Right ventricle myocardium inferior (tissue), 1 donor: ENCODE measurements around the gene PLPP1. TPM values are rescaled to one million over a fixed set of nuclear protein-coding genes. Genes with fewer than 3 reads are reported as not detected.
A peak's percentile ranks its signal among the peaks of the same experiment; 100 is the strongest.

Experiments used
- ATAC-seq: fragments of 200-7000 bp; cut with Tn5 transposase; one replicate; pipeline ENCODE4 v1.9.1; 2020; ENCODE audit warnings: mild to moderate bottlenecking, moderate library complexity
- DNase-seq: peaks from one replicate; pipeline ENCODE4 v3.0.0; 2021; ENCODE audit errors: missing footprints
- intact Hi-C: fragments of 100-400 bp; cut with DNase I; formaldehyde crosslinking; loops from one replicate; pipeline ENCODE4 v1.11.0; 2022
- total RNA-seq: library from RNA; stranded (reverse); fragmentation: NEBNext Ultra II Directional; extraction: Animal tissue kit (Norgen Biotek cat#: 25700); gene quantifications from one replicate; pipeline ENCODE4 v1.2.1, GENCODE V29; 2021
- donor health status: DM: no; HTN: yes; CAD: no; lungs with severe emphysema.

The PLPP1 gene
- total RNA-seq, 1 donor from 2014 or later, result 74.1 TPM

GRCh38 chr5:55429221-55429612 is 105.5 kb downstream of the PLPP1 start:
- DNase-seq, result no peak
- intact Hi-C loops, result no loop called here
- no peak for ATAC-seq

GRCh38 chr5:55427157-55427556 is 107.6 kb downstream of the PLPP1 start:
- DNase-seq (no peak), ATAC-seq (peak; percentile 82)
- intact Hi-C loops, result no loop called here

- ATAC-seq, result no peak
- intact Hi-C loops, result no loop called here
- DNase-seq, result no peak
Observed at GRCh38 chr5:55426455-55426854, 108.3 kb downstream of the PLPP1 start.

- ATAC-seq (no peak), DNase-seq (no peak)
- intact Hi-C loops, result no loop called here
Observed at GRCh38 chr5:55421074-55421529, 113.7 kb downstream of the PLPP1 start.

DNA sequence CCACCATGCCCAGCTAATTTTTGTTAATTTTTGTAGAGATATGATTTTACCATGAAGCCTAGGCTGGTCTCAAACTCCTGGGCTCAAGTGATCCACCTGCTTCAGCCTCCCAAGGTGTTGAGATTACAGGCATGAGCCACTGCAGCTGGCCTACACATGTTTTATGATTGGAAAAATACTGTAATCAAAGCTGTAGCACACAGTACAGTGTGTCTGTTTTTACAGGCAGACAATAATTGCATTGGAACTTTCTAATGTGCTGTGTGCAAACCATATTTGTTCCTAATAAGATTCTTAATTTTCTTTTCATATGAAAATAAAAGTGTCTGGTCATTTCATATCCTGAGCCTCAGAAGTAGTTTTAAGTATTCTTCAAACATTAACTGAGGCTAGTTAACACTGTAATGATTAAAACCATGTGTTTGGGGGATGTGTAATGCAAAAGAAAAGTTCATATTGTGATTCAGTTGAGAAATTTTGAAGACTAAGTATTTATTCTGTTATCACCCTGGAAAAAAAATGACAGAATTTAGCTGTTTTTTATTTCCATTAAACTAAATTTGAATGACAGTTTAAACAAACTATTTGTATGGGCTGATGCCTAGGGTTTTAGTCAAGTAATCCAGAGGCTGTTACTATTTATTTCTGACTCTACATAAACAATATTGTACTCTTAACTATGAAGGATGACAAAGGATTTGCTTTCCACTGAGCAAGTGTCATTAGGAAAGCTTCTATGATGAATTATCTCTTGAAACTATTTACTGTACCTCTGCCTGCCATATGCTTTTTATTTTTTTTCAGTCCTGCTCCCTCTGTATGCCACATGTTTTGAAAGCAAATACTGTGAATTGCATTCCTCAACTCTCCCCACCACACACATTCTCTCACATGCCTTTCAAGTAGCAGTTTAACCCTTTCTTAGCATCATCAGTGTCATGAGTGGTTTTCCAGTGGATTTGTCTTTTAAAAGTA is 115.5 kb downstream of the PLPP1 start:
- intact Hi-C loops, result loop anchor here (5.0 kb wide), 1 partner anchor 113 kb away; the partner anchor contains the start of gene PLPP1
- ATAC-seq, result peak; percentile 12
- no peak for DNase-seq

- DNase-seq (no peak), ATAC-seq (no peak)
- intact Hi-C loops, result loop anchor here (5.0 kb wide), 1 partner anchor 116 kb away; the partner anchor contains the start of gene PLPP1
Observed at GRCh38 chr5:55416306-55416705, 118.5 kb downstream of the PLPP1 start.

GRCh38 chr5:55415071-55415470 is 119.7 kb downstream of the PLPP1 start:
- DNase-seq (no peak), ATAC-seq (no peak)
- intact Hi-C loops, result loop anchor here (5.0 kb wide), 1 partner anchor 117 kb away; the partner anchor contains the start of gene PLPP1

DNA sequence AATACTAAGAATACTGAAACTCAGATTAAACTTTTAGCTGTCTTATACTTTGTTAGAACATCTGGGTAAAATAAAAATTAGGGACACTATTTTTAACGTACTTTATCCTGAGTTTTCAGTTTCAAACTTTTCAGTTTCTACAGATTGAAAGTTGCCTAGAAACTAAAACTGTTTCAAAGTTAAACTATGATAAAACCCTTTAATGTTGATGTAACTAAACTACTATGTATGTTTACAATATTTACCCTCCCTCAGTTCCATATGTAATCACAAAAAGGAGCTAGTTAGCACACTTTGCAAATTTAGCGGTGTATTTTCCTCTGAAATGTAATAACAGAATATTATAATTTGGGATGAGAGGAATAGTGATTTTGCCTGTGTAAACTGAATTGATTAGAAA is 121.1 kb downstream of the PLPP1 start:
- no peak for ATAC-seq
- intact Hi-C loops, result no loop called here

GRCh38 chr5:55411876-55412275 is 122.9 kb downstream of the PLPP1 start:
- no peak for ATAC-seq
- DNase-seq, result no peak
- intact Hi-C loops, result no loop called here

More for the DNA sequence above, 121.1 kb downstream of the PLPP1 start:
- no peak for DNase-seq

DNA sequence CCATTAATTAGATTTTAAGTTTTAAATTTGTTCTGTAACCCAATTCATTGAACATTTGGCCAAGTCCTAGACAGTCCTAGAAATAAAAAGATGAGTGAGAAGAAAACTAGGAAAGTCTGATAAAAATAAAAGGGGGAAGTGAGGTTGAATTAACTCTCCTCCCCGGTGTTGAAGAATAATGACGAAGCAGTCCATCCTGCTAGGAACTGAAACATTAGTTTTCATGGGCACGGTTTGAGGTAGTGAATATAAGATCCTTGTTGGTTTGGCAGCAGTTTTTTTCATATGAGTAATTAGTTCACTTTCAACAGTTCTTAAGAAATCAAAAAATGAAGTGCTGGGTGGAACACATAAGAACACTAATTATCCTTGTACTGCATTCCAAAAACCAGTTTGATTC is 123.9 kb downstream of the PLPP1 start:
- no peak for ATAC-seq
- intact Hi-C loops, result no loop called here

DNA sequence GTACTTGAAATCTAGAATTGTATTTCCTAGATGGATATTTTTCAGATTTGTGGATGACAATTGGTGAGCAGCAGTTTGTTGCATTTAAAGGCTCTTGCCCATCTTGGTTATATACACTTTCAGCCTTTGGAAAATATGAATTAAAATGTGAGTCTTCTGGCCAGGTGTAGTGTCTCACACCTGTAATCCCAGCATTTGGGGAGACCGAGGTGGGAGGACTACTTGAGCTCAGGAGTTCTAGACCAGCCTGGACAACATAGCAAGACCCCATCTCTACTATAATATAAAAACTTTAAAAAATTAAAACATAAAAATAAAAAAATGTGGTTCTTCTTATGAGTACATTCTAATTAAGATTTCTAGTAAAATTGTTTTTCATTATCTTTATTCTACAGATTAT is 125.0 kb downstream of the PLPP1 start:
- no peak for DNase-seq
- ATAC-seq, result no peak
- intact Hi-C loops, result no loop called here

More for the DNA sequence above, 123.9 kb downstream of the PLPP1 start:
- DNase-seq, result no peak

- ATAC-seq (no peak), DNase-seq (no peak)
- intact Hi-C loops, result loop anchor here (1.0 kb wide), 1 partner anchor 284 kb away; no protein-coding TSS in a partner anchor
Observed at GRCh38 chr5:55407984-55408383, 126.8 kb downstream of the PLPP1 start.

- intact Hi-C loops, result loop anchor here (1.0 kb wide), 1 partner anchor 285 kb away; no protein-coding TSS in a partner anchor
- DNase-seq, result no peak
- ATAC-seq, result peak; percentile 65
Observed at GRCh38 chr5:55407059-55407684, 127.6 kb downstream of the PLPP1 start.

GRCh38 chr5:55406292-55406691 is 128.5 kb downstream of the PLPP1 start:
- DNase-seq, result no peak
- intact Hi-C loops, result no loop called here
- ATAC-seq, result no peak

DNA sequence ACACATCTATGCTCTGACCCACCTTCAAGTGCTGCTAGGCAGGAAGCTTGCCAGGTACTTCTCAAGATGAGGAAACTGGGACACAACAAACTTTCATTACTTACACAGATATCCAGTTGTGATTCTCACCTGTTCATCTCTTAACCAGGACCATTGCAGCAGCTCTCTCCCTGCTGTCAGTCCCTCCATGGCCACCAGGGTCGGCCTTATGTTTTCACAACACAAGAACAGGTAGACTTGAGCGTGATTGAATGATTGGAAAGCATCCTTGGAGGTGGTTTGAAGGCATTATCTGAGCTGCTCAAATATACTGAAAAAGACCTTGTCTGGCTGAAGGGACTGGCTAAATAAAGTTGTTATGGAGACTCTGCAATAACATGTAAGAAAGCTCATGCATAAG is 132.6 kb downstream of the PLPP1 start:
- DNase-seq (no peak), ATAC-seq (no peak)
- intact Hi-C loops, result no loop called here

DNA sequence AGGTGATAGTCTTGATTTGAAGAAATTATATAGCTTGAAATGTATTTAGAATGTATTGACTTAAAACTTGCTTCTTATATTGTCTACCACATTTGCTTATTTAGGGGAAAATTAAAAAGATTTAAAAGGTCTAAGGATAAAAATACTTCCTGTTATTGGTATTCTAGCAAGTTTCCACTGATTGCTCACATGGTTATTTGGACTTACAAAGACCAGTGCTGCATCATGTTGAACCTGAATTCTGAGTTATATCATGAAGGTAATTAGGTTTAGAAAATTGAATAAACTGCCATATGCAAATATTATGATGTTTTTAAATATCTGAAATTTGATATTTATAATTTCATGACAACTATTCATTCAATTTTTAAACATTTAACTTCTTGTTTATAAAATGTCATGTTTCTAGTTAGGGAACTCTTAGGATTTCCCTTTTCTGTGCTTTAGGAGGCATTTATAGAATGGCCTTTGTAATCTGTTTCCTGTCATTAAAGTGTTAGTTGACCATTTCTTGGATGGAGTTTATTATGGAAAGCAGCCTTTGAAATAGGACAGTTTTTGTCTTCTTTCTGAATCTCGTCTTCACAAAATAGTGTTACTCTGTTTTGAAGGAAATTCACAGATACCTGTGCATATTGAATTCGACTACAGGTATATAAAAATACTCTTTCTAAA is 141.1 kb downstream of the PLPP1 start:
- intact Hi-C loops, result no loop called here
- ATAC-seq (no peak), DNase-seq (no peak)

DNA sequence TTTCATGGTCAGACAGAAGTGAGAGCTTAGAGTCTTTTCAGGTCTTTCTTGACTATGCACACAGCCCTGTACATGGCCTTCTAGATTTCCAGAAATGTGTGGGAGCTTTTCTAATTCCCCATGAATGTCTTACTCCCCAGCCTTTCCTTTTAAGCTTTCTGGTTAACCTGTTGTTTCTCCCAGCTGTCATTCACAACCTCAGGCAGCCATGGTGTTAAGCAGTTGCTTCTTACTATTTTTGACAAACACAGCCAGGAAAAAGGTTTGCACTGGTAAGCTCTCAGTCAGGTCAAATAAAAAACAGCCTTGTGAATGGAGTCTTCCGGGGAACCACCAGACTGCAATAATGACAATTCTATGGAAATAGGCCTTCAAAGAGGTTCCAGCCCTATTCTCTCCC is 142.1 kb downstream of the PLPP1 start:
- intact Hi-C loops, result no loop called here
- no peak for ATAC-seq
- no peak for DNase-seq

DNA sequence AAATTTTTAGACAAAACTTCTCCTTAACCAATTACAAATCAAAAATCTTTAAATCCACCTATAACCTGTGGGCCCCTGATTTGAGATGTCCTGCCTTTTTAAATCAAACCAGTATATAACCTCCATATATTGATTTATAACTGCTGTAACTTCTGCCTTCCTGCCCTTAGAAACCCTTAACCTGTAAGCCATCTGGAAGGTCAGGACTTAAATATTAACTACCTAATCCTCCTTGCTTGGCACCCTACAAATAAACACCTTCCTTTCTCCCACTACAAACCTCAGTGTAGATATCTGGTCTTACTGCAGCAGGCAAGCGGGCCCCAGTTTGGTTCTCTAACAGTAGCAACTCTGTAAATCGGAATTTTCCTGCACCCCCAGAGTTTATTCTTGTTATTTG is 143.1 kb downstream of the PLPP1 start:
- ATAC-seq, result no peak
- intact Hi-C loops, result no loop called here
- DNase-seq, result no peak

DNA sequence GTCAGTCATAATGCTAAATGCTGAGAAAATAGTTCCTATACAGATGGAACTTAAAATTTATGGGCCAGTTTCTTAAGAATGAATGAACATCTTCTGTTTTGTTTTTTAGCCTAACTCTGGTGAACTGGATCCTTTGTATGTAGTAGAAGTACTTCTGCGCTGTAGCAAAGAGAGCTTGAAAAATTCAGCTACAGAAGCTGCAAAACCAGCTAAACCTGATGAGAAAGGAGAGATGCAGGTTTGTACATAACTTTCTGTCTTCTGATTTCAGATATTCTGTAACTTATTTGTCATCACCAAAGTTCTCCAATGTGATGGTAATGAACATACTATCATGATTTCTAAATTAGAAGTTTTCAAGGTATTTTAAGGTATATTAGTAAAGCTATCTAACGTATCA is 146.9 kb downstream of the PLPP1 start:
- DNase-seq, result no peak
- ATAC-seq, result no peak
- intact Hi-C loops, result no loop called here
